H9 (cell line): Measurements from ENCODE around the gene WNT7B. TPM values are rescaled to one million over a fixed set of nuclear protein-coding genes. Genes with fewer than 3 reads are reported as not detected.

Experiments
- DNase-seq: peaks from one replicate; pipeline ENCODE4 v3.0.0-alpha.2; 2017
- H2AFZ ChIP-seq: one replicate; pipeline ENCODE4 v1.6.1; 2013; ENCODE audit warnings: mild to moderate bottlenecking, low read length, control low read depth, moderate library complexity
- H2AK5ac ChIP-seq: 2 replicates; pipeline ENCODE4 v1.6.1; 2013; ENCODE audit warnings: low read length, control low read depth, mixed read lengths; ENCODE audit not compliant: insufficient read length
- H2BK120ac ChIP-seq: one replicate; pipeline ENCODE4 v1.6.1; 2013; ENCODE audit warnings: low read depth, mild to moderate bottlenecking, low read length, control low read depth, inconsistent platforms; ENCODE audit not compliant: poor library complexity, severe bottlenecking
- H2BK12ac ChIP-seq: 2 replicates; pipeline ENCODE4 v1.6.1; 2013; ENCODE audit warnings: low read length, control low read depth, mixed read lengths, low read depth; ENCODE audit not compliant: insufficient read length
- H2BK15ac ChIP-seq: 2 replicates; pipeline ENCODE4 v1.6.1; 2013; ENCODE audit warnings: low read depth, low read length, control low read depth
- H2BK20ac ChIP-seq: one replicate; pipeline ENCODE4 v1.6.1; 2013; ENCODE audit warnings: low read depth, mild to moderate bottlenecking, low read length, control low read depth, inconsistent platforms; ENCODE audit not compliant: poor library complexity, severe bottlenecking
- H2BK5ac ChIP-seq: 2 replicates; pipeline ENCODE4 v1.6.1; 2013; ENCODE audit warnings: low read length, control low read depth, mixed read lengths; ENCODE audit not compliant: insufficient read length
- H3K14ac ChIP-seq: 2 replicates; pipeline ENCODE4 v1.6.1; 2013; ENCODE audit warnings: low read length, control low read depth; ENCODE audit not compliant: insufficient read depth
- H3K18ac ChIP-seq: 2 replicates; pipeline ENCODE4 v1.6.1; 2013; ENCODE audit warnings: low read depth, mild to moderate bottlenecking, mixed read lengths, low read length, control low read depth; ENCODE audit not compliant: insufficient read length
- H3K23ac ChIP-seq: 2 replicates; pipeline ENCODE4 v1.6.1; 2013; ENCODE audit warnings: low read length, control low read depth, mixed read lengths, low read depth; ENCODE audit not compliant: insufficient read length
- H3K23me2 ChIP-seq: 2 replicates; pipeline ENCODE4 v1.6.1; 2013; ENCODE audit warnings: low read depth, mild to moderate bottlenecking, mixed read lengths, low read length, control low read depth; ENCODE audit not compliant: insufficient read length, poor library complexity, severe bottlenecking
- H3K27ac ChIP-seq: 2 replicates; pipeline ENCODE4 v1.5.1; 2013; ENCODE audit warnings: low read length, control low read depth, mixed read lengths, low read depth; ENCODE audit not compliant: insufficient read length
- H3K27me3 ChIP-seq: 2 replicates; pipeline ENCODE4 v1.6.1; 2013; ENCODE audit warnings: low read length, control low read depth, inconsistent platforms; ENCODE audit not compliant: insufficient read depth
- H3K4ac ChIP-seq: 2 replicates; pipeline ENCODE4 v1.6.1; 2013; ENCODE audit warnings: low read depth, mild to moderate bottlenecking, control low read depth, inconsistent platforms, low read length, moderate library complexity
- H3K4me1 ChIP-seq: 2 replicates; pipeline ENCODE4 v1.6.1; 2013; ENCODE audit warnings: low read length, control low read depth, inconsistent platforms; ENCODE audit not compliant: insufficient read depth
- H3K4me2 ChIP-seq: 2 replicates; pipeline ENCODE4 v1.6.1; 2013; ENCODE audit warnings: low read length, control low read depth, mixed read lengths; ENCODE audit not compliant: insufficient read length, insufficient read depth
- H3K56ac ChIP-seq: 2 replicates; pipeline ENCODE4 v1.6.1; 2013; ENCODE audit warnings: low read depth, mild to moderate bottlenecking, mixed read lengths, low read length, control low read depth; ENCODE audit not compliant: insufficient read length
- H3K79me1 ChIP-seq: 2 replicates; pipeline ENCODE4 v1.6.1; 2013; ENCODE audit warnings: low read depth, mild to moderate bottlenecking, moderate library complexity, low read length, control low read depth, inconsistent platforms; ENCODE audit not compliant: insufficient read depth, poor library complexity, severe bottlenecking
- H3K79me2 ChIP-seq: 2 replicates; pipeline ENCODE4 v1.6.1; 2013; ENCODE audit warnings: low read length, control low read depth, inconsistent platforms; ENCODE audit not compliant: insufficient read depth
- H3K9ac ChIP-seq: 2 replicates; pipeline ENCODE4 v1.6.1; 2013; ENCODE audit warnings: low read length, control low read depth, mixed read lengths; ENCODE audit not compliant: insufficient read length; ENCODE audit errors: extremely low read depth
- H3K9me3 ChIP-seq: one replicate; pipeline ENCODE4 v1.6.1; 2013; ENCODE audit warnings: low read depth, low read length, inconsistent platforms; ENCODE audit not compliant: control insufficient read depth
- H3T11ph ChIP-seq: one replicate; pipeline ENCODE4 v1.6.1; 2013; ENCODE audit warnings: mild to moderate bottlenecking, low read length, control low read depth, inconsistent platforms
- H4K20me1 ChIP-seq: one replicate; pipeline ENCODE4 v1.6.1; 2013; ENCODE audit not compliant: control insufficient read depth, insufficient read length, insufficient read depth
- H4K5ac ChIP-seq: 2 replicates; pipeline ENCODE4 v1.6.1; 2013; ENCODE audit warnings: low read depth, mild to moderate bottlenecking, mixed read lengths, low read length, control low read depth; ENCODE audit not compliant: insufficient read length
- H4K8ac ChIP-seq: replicated peaks from 2 replicates; pipeline ENCODE4 v1.6.1; 2013; ENCODE audit warnings: low read length, control low read depth, mixed read lengths, low read depth; ENCODE audit not compliant: insufficient read length
- H4K91ac ChIP-seq: 2 replicates; pipeline ENCODE4 v1.6.1; 2013; ENCODE audit warnings: low read depth, mild to moderate bottlenecking, moderate library complexity, mixed read lengths, low read length, control low read depth; ENCODE audit not compliant: insufficient read length
- H3K27ac Mint-ChIP-seq, 3 experiments: 2 replicates in 2 of 3; 3 replicates in 1 of 3; pipeline ENCODE4 v1.8.0; 2020 to 2021; ENCODE audit warnings: mixed read lengths in 3 of 3, mild to moderate bottlenecking in 1 of 3, moderate library complexity in 1 of 3
- H3K27me3 Mint-ChIP-seq: 2 replicates; pipeline ENCODE4 v1.8.0; 2021; ENCODE audit warnings: low read depth, mild to moderate bottlenecking, moderate library complexity, mixed read lengths
- H3K36me3 Mint-ChIP-seq, 3 experiments: 2 replicates in 2 of 3; 3 replicates in 1 of 3; pipeline ENCODE4 v1.8.0; 2020 to 2021; ENCODE audit warnings: low read depth in 3 of 3, mixed read lengths in 3 of 3; ENCODE audit not compliant: insufficient read depth in 1 of 3
- H3K4me1 Mint-ChIP-seq, 2 experiments: 2 replicates each; pipeline ENCODE4 v1.8.0; 2020; ENCODE audit warnings: mixed read lengths in 2 of 2
- H3K4me3 Mint-ChIP-seq, 2 experiments: 2 replicates in 1 of 2; 3 replicates in 1 of 2; pipeline ENCODE4 v1.8.0; 2020 to 2021; ENCODE audit warnings: mild to moderate bottlenecking in 2 of 2, mixed read lengths in 2 of 2, moderate library complexity in 1 of 2
- H3K9me3 Mint-ChIP-seq, 2 experiments: 2 replicates in 1 of 2; 3 replicates in 1 of 2; pipeline ENCODE4 v1.8.0; 2020; ENCODE audit warnings: mild to moderate bottlenecking in 2 of 2, mixed read lengths in 2 of 2, moderate library complexity in 1 of 2
- CTCF ChIP-seq: fragments of 200-600 bp; sonication (generic); conservative IDR thresholded peaks from 3 replicates; pipeline ENCODE4 v1.8.0; 2021; ENCODE audit warnings: antibody characterized with exemption, mild to moderate bottlenecking
- WGBS: extraction: QIAGEN DNeasy Blood & Tissue Kit; methylation state at CpG from one replicate; pipeline ENCODE4 v1.1.7; 2013; ENCODE audit warnings: missing lambda C conversion rate, low lambda C conversion rate, mixed read lengths; ENCODE audit not compliant: insufficient read length; ENCODE audit errors: extremely low coverage; 5-methylcytosine and 5-hydroxymethylcytosine counted together
- total RNA-seq: library from RNA; stranded (reverse); gene quantifications from 2 replicates; pipeline ENCODE4 v1.2.1, GENCODE V29; 2021

The WNT7B gene
- total RNA-seq, 1 experiment from 2014 or later, result 0.09 TPM

- no peak overlapping the region for H2BK12ac ChIP-seq
- H4K5ac ChIP-seq, result no peak overlapping the region
- H4K20me1 ChIP-seq, result no peaks in the 10 kb centered on the region
- H2BK120ac ChIP-seq, result no peak overlapping the region
- no peak overlapping the region for H3K4ac ChIP-seq
- H2AK5ac ChIP-seq, result no peak overlapping the region
- H3K4me2 ChIP-seq, result no peak overlapping the region
- H3K9ac ChIP-seq, result no peak overlapping the region
- H3K14ac ChIP-seq, result no peak overlapping the region
- H2BK5ac ChIP-seq, result no peak overlapping the region
- no peak overlapping the region for H3K23ac ChIP-seq
- Mint-ChIP-seq H3K4me1 (peaks cover 0 to 4% of the 10 kb centered on the region in 2 experiments; a peak in 2 of 4 replicates), H3K36me3 (no peaks in the 10 kb centered on the region), H3K9me3 (no peaks in the 10 kb centered on the region; a peak in 1 of 5 replicates), H3K27me3 (peaks cover 11% of the 10 kb centered on the region), H3K4me3 (no peak overlapping the region), H3K27ac (no peak overlapping the region)
- no peak overlapping the region for H4K91ac ChIP-seq
- H3K27ac ChIP-seq, result no peak overlapping the region
- H3K18ac ChIP-seq, result no peak overlapping the region
- no peaks in the 10 kb centered on the region for H3K9me3 ChIP-seq
- H3K4me1 ChIP-seq, result no peaks in the 10 kb centered on the region
- H3K27me3 ChIP-seq, result no peaks in the 10 kb centered on the region
- no peak overlapping the region for H3K56ac ChIP-seq
- no peaks in the 10 kb centered on the region for H3K23me2 ChIP-seq
- H4K8ac ChIP-seq, result no peak overlapping the region
- H2AFZ ChIP-seq, result no peak overlapping the region
- DNase-seq, result no peak
- WGBS, result no CpG with 5 or more reads among the region's 9 CpGs
- no peak overlapping the region for H2BK15ac ChIP-seq
- H3K79me1 ChIP-seq, result no peaks in the 10 kb centered on the region
- H3K79me2 ChIP-seq, result no peaks in the 10 kb centered on the region
- no peak overlapping the region for H3T11ph ChIP-seq
- H2BK20ac ChIP-seq, result no peak overlapping the region
- no peak for TF ChIP-seq CTCF
These were observed 34.6 kb downstream of the WNT7B start for GRCh38 chr22:45942344-45942743.
